ENCODE measurements around the gene INS.
A peak's percentile ranks its signal among the peaks of the same experiment; 100 is the strongest.

Gene INS

DNA sequence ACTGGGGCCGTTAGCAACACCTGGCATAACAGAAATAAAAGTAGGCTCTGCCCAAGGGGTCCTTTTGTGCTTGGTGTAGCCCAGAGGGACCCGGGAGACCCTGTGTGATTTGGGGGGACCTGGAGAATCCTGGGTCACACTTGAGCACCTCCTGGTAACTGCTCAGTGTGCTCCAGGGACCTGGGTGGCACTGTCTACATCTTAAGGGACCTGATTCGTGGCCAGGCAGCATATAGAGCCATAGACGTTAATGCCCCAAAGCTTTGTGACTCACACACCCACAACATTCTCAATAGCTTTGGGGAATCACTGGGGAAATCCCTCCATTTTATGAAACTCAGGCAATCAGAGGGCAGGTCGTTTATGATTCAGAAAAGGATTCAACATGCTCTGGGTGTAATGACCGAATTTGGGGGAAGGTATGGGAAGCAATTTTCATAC is 18.2 kb downstream of the INS start:
- Mint-ChIP-seq H3K27me3 (peaks cover 43 to 85% of the 10 kb centered on the region in 2 donors), H3K9me3 (no peaks in the 10 kb centered on the region), H3K4me3 (peak overlapping the region; percentile 28 to 42), H3K27ac (no peak overlapping the region), H3K4me1 (peaks cover 22 to 51% of the 10 kb centered on the region in 2 donors), H3K36me3 (no peaks in the 10 kb centered on the region)
- ATAC-seq (replicated peaks) (peak; percentile 95 to 96), DNase-seq (peak; percentile 59)

- H3K27me3 Mint-ChIP-seq, result peaks cover 46 to 85% of the 10 kb centered on the region in 2 donors
- H3K9me3 Mint-ChIP-seq, result no peaks in the 10 kb centered on the region
- peaks cover 27 to 55% of the 10 kb centered on the region in 2 donors for H3K4me1 Mint-ChIP-seq
- H3K36me3 Mint-ChIP-seq, result no peaks in the 10 kb centered on the region
- ATAC-seq (replicated peaks) (no peak), DNase-seq (no peak)
- H3K4me3 Mint-ChIP-seq, result no peak overlapping the region
- H3K27ac Mint-ChIP-seq, result no peak overlapping the region
These were observed 18.7 kb downstream of the INS start for GRCh38 chr11:2142300-2142759.

- Mint-ChIP-seq H3K27ac (peak overlapping the region; percentile 67), H3K4me3 (peak overlapping the region; percentile 19 to 46), H3K27me3 (peaks cover 47 to 85% of the 10 kb centered on the region in 2 donors), H3K9me3 (no peaks in the 10 kb centered on the region), H3K4me1 (peaks cover 32 to 63% of the 10 kb centered on the region in 2 donors), H3K36me3 (no peaks in the 10 kb centered on the region)
- DNase-seq (no peak), ATAC-seq (replicated peaks) (no peak)
These were observed 20.3 kb downstream of the INS start for GRCh38 chr11:2140411-2141400.

- Mint-ChIP-seq H3K4me3 (peak overlapping the region in 1 of 2 donors; percentile 10), H3K27me3 (peaks cover 52 to 85% of the 10 kb centered on the region in 2 donors), H3K27ac (peak overlapping the region; percentile 88), H3K4me1 (peaks cover 32 to 57% of the 10 kb centered on the region in 2 donors), H3K36me3 (no peaks in the 10 kb centered on the region), H3K9me3 (no peaks in the 10 kb centered on the region)
- ATAC-seq (replicated peaks) (no peak), DNase-seq (no peak)
These were observed 21.2 kb downstream of the INS start for GRCh38 chr11:2139621-2140337.

DNA sequence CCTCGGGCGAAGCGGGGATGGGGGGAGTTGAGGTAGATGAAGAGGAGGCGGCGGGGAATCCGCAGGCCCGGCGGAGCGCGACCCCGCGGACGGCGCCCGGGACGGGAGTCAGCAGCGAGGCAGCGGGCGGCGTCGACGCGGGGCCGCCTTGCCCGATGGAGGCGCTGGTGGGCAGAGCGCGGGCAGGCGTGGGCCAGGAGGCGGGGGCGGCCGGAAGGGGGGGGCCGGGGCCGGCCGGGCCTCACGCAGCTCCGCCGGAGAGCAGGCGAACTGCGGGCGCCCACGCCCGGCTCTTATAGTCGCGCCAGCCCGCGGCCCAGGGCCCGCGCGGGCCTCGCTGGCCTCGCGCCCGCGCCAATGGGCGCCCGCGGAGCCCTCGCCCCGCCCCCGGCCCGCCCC is 21.9 kb downstream of the INS start, which contains the start of gene IGF2:
IGF2 (minus strand) TSS at position 267 of the 399 bp plus-strand sequence. CDS start 3,866 bp downstream, outside the sequence.
- H3K4me3 Mint-ChIP-seq, result peak within 1 kb of the TSS; percentile 74 to 75
- DNase-seq (no peak), ATAC-seq (replicated peaks) (no peak)
- H3K27ac Mint-ChIP-seq, result peak within 1 kb of the TSS; percentile 88
- no peaks in the 10 kb centered on the region for H3K36me3 Mint-ChIP-seq
- H3K4me1 Mint-ChIP-seq, result peaks cover 30 to 51% of the 10 kb centered on the region in 2 donors
- H3K27me3 Mint-ChIP-seq, result peaks cover 57 to 85% of the 10 kb centered on the region in 2 donors
- H3K9me3 Mint-ChIP-seq, result no peaks in the 10 kb centered on the region

GRCh38 chr11:2138431-2139122 is 22.4 kb downstream of the INS start:
- Mint-ChIP-seq H3K9me3 (no peaks in the 10 kb centered on the region), H3K4me1 (peaks cover 31 to 47% of the 10 kb centered on the region in 2 donors), H3K36me3 (no peaks in the 10 kb centered on the region), H3K27me3 (peaks cover 59 to 88% of the 10 kb centered on the region in 2 donors), H3K4me3 (peak overlapping the region; percentile 74 to 75), H3K27ac (peak overlapping the region; percentile 79)
- ATAC-seq (replicated peaks), result no peak
- no peak for DNase-seq

- ATAC-seq (replicated peaks) (no peak), DNase-seq (no peak)
- peak overlapping the region; percentile 74 to 75 for H3K4me3 Mint-ChIP-seq
- H3K27me3 Mint-ChIP-seq, result peaks cover 61 to 88% of the 10 kb centered on the region in 2 donors
- H3K36me3 Mint-ChIP-seq, result no peaks in the 10 kb centered on the region
- peaks cover 30 to 42% of the 10 kb centered on the region in 2 donors for H3K4me1 Mint-ChIP-seq
- no peaks in the 10 kb centered on the region for H3K9me3 Mint-ChIP-seq
- H3K27ac Mint-ChIP-seq, result peak overlapping the region; percentile 25
These were observed 23.0 kb downstream of the INS start for GRCh38 chr11:2138068-2138430.

DNA sequence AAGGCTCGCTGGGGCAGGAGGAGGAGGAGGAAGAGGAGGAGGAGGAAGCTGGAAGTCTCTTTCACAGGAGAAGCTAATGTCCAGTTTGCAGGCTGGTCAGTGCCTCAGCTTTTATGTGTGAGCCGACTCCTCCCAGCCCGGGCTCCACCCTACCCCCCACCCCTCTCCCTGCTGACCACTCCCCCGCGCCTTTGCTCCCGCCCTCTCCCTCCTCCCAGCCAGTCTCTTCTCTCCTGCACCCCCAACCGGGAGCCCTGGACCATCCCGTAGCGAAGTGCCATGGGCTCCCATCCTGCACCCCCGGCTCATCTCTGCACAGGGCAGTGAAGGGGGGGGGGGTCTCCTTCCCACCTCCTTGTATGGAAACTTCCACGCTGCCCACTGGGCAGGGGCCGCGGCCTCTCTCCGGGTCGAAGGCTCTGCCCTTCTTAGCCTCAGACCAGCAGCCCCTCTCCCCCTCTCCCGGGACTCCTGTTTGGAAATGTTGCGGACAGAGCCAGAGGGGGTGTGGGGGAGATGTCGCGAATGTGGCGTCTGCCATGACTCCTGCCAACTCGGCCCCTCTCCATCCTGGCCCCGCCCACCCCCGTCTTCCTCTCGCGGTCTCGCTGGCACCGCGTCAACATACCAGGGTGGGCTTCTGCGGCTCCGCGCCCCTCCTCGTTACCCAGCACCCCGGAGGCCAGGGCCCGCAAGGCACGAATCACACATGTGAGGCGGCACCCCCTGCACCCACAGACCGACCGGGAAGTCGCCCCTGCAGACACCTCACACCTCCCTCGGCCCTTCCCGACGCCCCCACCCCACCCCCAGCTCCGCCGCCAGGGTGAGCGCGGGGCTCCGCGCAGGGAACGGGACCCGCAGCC is 23.6 kb downstream of the INS start:
- H3K4me1 Mint-ChIP-seq, result peaks cover 24 to 35% of the 10 kb centered on the region in 2 donors
- H3K36me3 Mint-ChIP-seq, result no peaks in the 10 kb centered on the region
- peaks cover 67 to 88% of the 10 kb centered on the region in 2 donors for H3K27me3 Mint-ChIP-seq
- ATAC-seq (replicated peaks) (no peak), DNase-seq (no peak)
- no peaks in the 10 kb centered on the region for H3K9me3 Mint-ChIP-seq
- peak overlapping the region; percentile 59 for H3K27ac Mint-ChIP-seq
- H3K4me3 Mint-ChIP-seq, result peak overlapping the region in 1 of 2 donors; percentile 64

DNA sequence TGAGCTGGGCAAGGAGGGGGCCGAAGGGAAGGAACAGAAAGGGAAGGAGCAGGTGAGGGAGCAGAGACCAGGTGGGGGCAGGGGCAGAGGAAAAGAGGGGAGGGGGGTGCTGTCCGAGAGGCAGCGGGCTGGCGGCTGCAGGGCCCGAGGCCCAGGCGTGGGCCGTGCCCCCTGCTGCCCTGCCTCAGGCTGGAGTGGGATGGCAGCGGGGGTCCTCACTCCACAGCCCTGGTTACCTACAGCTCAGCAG is 24.1 kb downstream of the INS start:
- peak overlapping the region; percentile 3 to 36 for H3K4me3 Mint-ChIP-seq
- H3K27ac Mint-ChIP-seq, result no peak overlapping the region
- ATAC-seq (replicated peaks), result no peak
- peaks cover 65 to 88% of the 10 kb centered on the region in 2 donors for H3K27me3 Mint-ChIP-seq
- H3K9me3 Mint-ChIP-seq, result peaks cover 0 to under 1% of the 10 kb centered on the region in 2 donors
- DNase-seq, result no peak
- H3K4me1 Mint-ChIP-seq, result peaks cover 22 to 30% of the 10 kb centered on the region in 2 donors
- H3K36me3 Mint-ChIP-seq, result no peaks in the 10 kb centered on the region

GRCh38 chr11:2136209-2136951 is 24.6 kb downstream of the INS start:
- no peak overlapping the region for H3K27ac Mint-ChIP-seq
- H3K9me3 Mint-ChIP-seq, result peaks cover 5 to 6% of the 10 kb centered on the region in 2 donors
- H3K27me3 Mint-ChIP-seq, result peaks cover 66 to 88% of the 10 kb centered on the region in 2 donors
- peak overlapping the region; percentile 3 to 36 for H3K4me3 Mint-ChIP-seq
- DNase-seq (no peak), ATAC-seq (replicated peaks) (peak; percentile 34 to 43)
- H3K36me3 Mint-ChIP-seq, result no peaks in the 10 kb centered on the region
- peaks cover 23 to 30% of the 10 kb centered on the region in 2 donors for H3K4me1 Mint-ChIP-seq

DNA sequence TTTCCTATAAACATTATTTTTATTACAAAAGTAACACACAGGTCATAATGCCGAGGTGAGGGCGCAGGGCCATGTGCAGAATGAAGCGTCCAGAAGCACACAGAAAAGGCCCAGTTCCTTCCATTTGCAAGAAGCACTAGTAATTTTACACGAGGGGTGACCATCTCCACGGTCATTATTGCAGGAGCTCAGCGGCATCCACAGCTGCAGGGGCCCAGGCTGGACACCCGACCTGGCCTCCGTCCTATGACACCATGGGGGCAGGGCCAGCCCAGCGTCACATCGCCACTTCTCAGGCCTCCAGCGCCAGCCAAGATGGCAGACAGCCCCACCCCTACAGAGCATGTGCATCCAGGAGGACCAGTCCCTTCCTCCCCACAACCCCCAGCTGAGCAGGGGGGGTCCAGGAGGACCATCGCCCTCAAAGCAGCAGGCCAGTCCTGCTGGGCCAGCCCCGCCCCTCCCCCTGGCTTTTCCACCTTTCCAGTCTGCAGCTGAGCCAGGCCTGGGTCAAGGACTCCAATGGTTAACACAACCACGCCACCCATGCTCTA is 25.3 kb downstream of the INS start:
- no peak overlapping the region for H3K4me3 Mint-ChIP-seq
- peaks cover 20 to 24% of the 10 kb centered on the region in 2 donors for H3K4me1 Mint-ChIP-seq
- no peak overlapping the region for H3K27ac Mint-ChIP-seq
- peaks cover 8 to 10% of the 10 kb centered on the region in 2 donors for H3K9me3 Mint-ChIP-seq
- DNase-seq (no peak), ATAC-seq (replicated peaks) (no peak)
- no peaks in the 10 kb centered on the region for H3K36me3 Mint-ChIP-seq
- H3K27me3 Mint-ChIP-seq, result peaks cover 66 to 88% of the 10 kb centered on the region in 2 donors

- peaks cover 20 to 24% of the 10 kb centered on the region in 2 donors for H3K4me1 Mint-ChIP-seq
- no peak overlapping the region for H3K27ac Mint-ChIP-seq
- H3K36me3 Mint-ChIP-seq, result no peaks in the 10 kb centered on the region
- H3K27me3 Mint-ChIP-seq, result peaks cover 66 to 81% of the 10 kb centered on the region in 2 donors
- H3K9me3 Mint-ChIP-seq, result peaks cover 8 to 10% of the 10 kb centered on the region in 2 donors
- no peak for DNase-seq
- H3K4me3 Mint-ChIP-seq, result no peak overlapping the region
- ATAC-seq (replicated peaks), result no peak
These were observed 25.9 kb downstream of the INS start for GRCh38 chr11:2135018-2135569.
